ENCODE measurements around the gene RGL3. TPM values are rescaled to one million over a fixed set of nuclear protein-coding genes. Genes with fewer than 3 reads are reported as not detected.
"Not testable (repeated sequence)": the region's sequence is repeated elsewhere in the genome, so short reads cannot be mapped to it uniquely, and the experiment has no call there.

The RGL3 gene
- total RNA-seq, 1 experiment from 2014 or later = 0.10 TPM

- H3K27me3 ChIP-seq, H3K4me3 ChIP-seq, DNase-seq, H3K9me3 ChIP-seq: not testable (repeated sequence)
- peaks cover 27% of the 10 kb centered on the region for H3K36me3 ChIP-seq
Measured at GRCh38 chr19:11433526-11433925, 14.4 kb upstream of the RGL3 start.

- Histone ChIP-seq H3K4me3 (no peak overlapping the region), H3K36me3 (no peaks in the 10 kb centered on the region), H3K27me3 (peaks cover 21% of the 10 kb centered on the region), H3K9me3 (peaks cover 5% of the 10 kb centered on the region; the same call in 1 of the 2 replicates)
- no peak for DNase-seq
Measured at GRCh38 chr19:11426656-11427055, 7.5 kb upstream of the RGL3 start.

- no peak overlapping the region for H3K4me3 ChIP-seq
- DNase-seq = no peak
- H3K27me3 ChIP-seq = peaks cover 27% of the 10 kb centered on the region
- H3K36me3 ChIP-seq = no peaks in the 10 kb centered on the region
- H3K9me3 ChIP-seq = peaks cover 6% of the 10 kb centered on the region; the same call in 1 of the 2 replicates
Measured at GRCh38 chr19:11425719-11426457, 6.8 kb upstream of the RGL3 start.

- no peak overlapping the region for H3K4me3 ChIP-seq
- peaks cover 6% of the 10 kb centered on the region; the same call in 1 of the 2 replicates for H3K9me3 ChIP-seq
- peaks cover 42% of the 10 kb centered on the region for H3K27me3 ChIP-seq
- H3K36me3 ChIP-seq = no peaks in the 10 kb centered on the region
- DNase-seq = no peak
Measured at GRCh38 chr19:11423791-11424181, 4.7 kb upstream of the RGL3 start.

GRCh38 chr19:11423164-11423790 lies 4.2 kb upstream of the RGL3 start:
- Histone ChIP-seq H3K4me3 (no peak overlapping the region), H3K27me3 (peaks cover 47% of the 10 kb centered on the region), H3K9me3 (peaks cover 6% of the 10 kb centered on the region; the same call in 1 of the 2 replicates), H3K36me3 (no peaks in the 10 kb centered on the region)
- no peak for DNase-seq

GRCh38 chr19:11422163-11423065 lies 3.3 kb upstream of the RGL3 start:
- H3K4me3 ChIP-seq = no peak overlapping the region
- no peak for DNase-seq
- no peaks in the 10 kb centered on the region for H3K36me3 ChIP-seq
- H3K9me3 ChIP-seq = peaks cover 6% of the 10 kb centered on the region; the same call in 1 of the 2 replicates
- peaks cover 53% of the 10 kb centered on the region for H3K27me3 ChIP-seq

- no peak overlapping the region for H3K4me3 ChIP-seq
- peaks cover 6% of the 10 kb centered on the region; the same call in 1 of the 2 replicates for H3K9me3 ChIP-seq
- H3K27me3 ChIP-seq = peaks cover 57% of the 10 kb centered on the region
- no peak for DNase-seq
- H3K36me3 ChIP-seq = no peaks in the 10 kb centered on the region
Measured at GRCh38 chr19:11421371-11422098, 2.4 kb upstream of the RGL3 start.

- peaks cover 6% of the 10 kb centered on the region; the same call in 1 of the 2 replicates for H3K9me3 ChIP-seq
- DNase-seq = no peak
- H3K4me3 ChIP-seq = no peak overlapping the region
- no peaks in the 10 kb centered on the region for H3K36me3 ChIP-seq
- peaks cover 60% of the 10 kb centered on the region for H3K27me3 ChIP-seq
Measured at GRCh38 chr19:11420429-11421370, 1.6 kb upstream of the RGL3 start.

- no peak for DNase-seq
- no peaks in the 10 kb centered on the region for H3K36me3 ChIP-seq
- H3K27me3 ChIP-seq = peaks cover 55% of the 10 kb centered on the region
- peaks cover 4% of the 10 kb centered on the region; the same call in 1 of the 2 replicates for H3K9me3 ChIP-seq
- no peak overlapping the region; the same call in 1 of the 2 replicates for H3K4me3 ChIP-seq
Measured at GRCh38 chr19:11418094-11418548, 993 bp downstream of the RGL3 start.

- H3K4me3 ChIP-seq = no peak overlapping the region
- no peaks in the 10 kb centered on the region for H3K36me3 ChIP-seq
- no peak for DNase-seq
- H3K9me3 ChIP-seq = no peaks in the 10 kb centered on the region; the same call in 1 of the 2 replicates
- H3K27me3 ChIP-seq = peaks cover 41% of the 10 kb centered on the region
Measured at GRCh38 chr19:11416346-11417052, 2.6 kb downstream of the RGL3 start.

GRCh38 chr19:11414544-11414943 lies 4.6 kb downstream of the RGL3 start:
- no peak for DNase-seq
- H3K27me3 ChIP-seq = peaks cover 26% of the 10 kb centered on the region
- H3K4me3 ChIP-seq = no peak overlapping the region
- no peaks in the 10 kb centered on the region; the same call in 1 of the 2 replicates for H3K9me3 ChIP-seq
- no peaks in the 10 kb centered on the region for H3K36me3 ChIP-seq

- Histone ChIP-seq H3K36me3 (no peaks in the 10 kb centered on the region), H3K27me3 (peaks cover 3% of the 10 kb centered on the region; the same call in 1 of the 2 replicates), H3K9me3 (no peaks in the 10 kb centered on the region; the same call in 1 of the 2 replicates), H3K4me3 (no peak overlapping the region)
- no peak for DNase-seq
Measured at GRCh38 chr19:11410682-11411081, 8.4 kb downstream of the RGL3 start.

- no peak overlapping the region for H3K4me3 ChIP-seq
- DNase-seq = no peak
- no peaks in the 10 kb centered on the region for H3K9me3 ChIP-seq
- no peaks in the 10 kb centered on the region for H3K36me3 ChIP-seq
- no peaks in the 10 kb centered on the region for H3K27me3 ChIP-seq
Measured at GRCh38 chr19:11408591-11408990, 10.5 kb downstream of the RGL3 start.

- DNase-seq = not testable (repeated sequence)
Measured at GRCh38 chr19:11406703-11407236, 12.3 kb downstream of the RGL3 start.

More at GRCh38 chr19:11406703-11407236, 12.3 kb downstream of the RGL3 start:
- not testable (repeated sequence) for H3K36me3 ChIP-seq, H3K27me3 ChIP-seq, H3K4me3 ChIP-seq, H3K9me3 ChIP-seq

All from MG63 (cell line).